Psoas muscle (tissue), 8 donors: ENCODE data around the gene LAMTOR1. TPM values are rescaled to one million over a fixed set of nuclear protein-coding genes. Genes with fewer than 3 reads are reported as not detected.

Source experiments
- ATAC-seq, 4 donors: fragments of 200-7000 bp; cut with Tn5 transposase; one replicate each; pipeline ENCODE4 v1.9.1; 2020; ENCODE audit warnings: moderate library complexity in 3 of 4, mild to moderate bottlenecking in 2 of 4
- DNase-seq, 2 donors: peaks; one replicate each; pipeline ENCODE4 v3.0.0-alpha.2; 2020
- H3K27ac ChIP-seq: fragments of 200-600 bp; one replicate; pipeline ENCODE4 v1.8.0; 2022
- H3K27me3 ChIP-seq, 3 donors: fragments of 200-600 bp in 1 of 3; one replicate each; pipeline versions ENCODE4 v1.6.1 to v1.8.0; 2013 to 2022; ENCODE audit warnings: low read length in 2 of 3, mild to moderate bottlenecking in 2 of 3, moderate library complexity in 1 of 3; ENCODE audit not compliant: insufficient read depth in 3 of 3
- H3K36me3 ChIP-seq, 2 donors: fragments of 200-600 bp in 1 of 2; one replicate each; pipeline versions ENCODE4 v1.6.1 to v1.8.0; 2013 to 2022; ENCODE audit warnings: low read depth in 1 of 2, mild to moderate bottlenecking in 1 of 2, moderate library complexity in 1 of 2; ENCODE audit not compliant: insufficient read depth in 1 of 2
- H3K4me1 ChIP-seq: fragments of 200-600 bp; one replicate; pipeline ENCODE4 v1.8.0; 2022
- H3K4me3 ChIP-seq: fragments of 200-600 bp; one replicate; pipeline ENCODE4 v1.8.0; 2022; ENCODE audit warnings: mild to moderate bottlenecking
- H3K9me3 ChIP-seq: fragments of 200-600 bp; one replicate; pipeline ENCODE4 v1.8.0; 2022
- WGBS, 3 donors: extraction: QIAGEN DNeasy Blood & Tissue Kit; methylation state at CpG; one replicate each; pipeline versions ENCODE4 v1.1.6 to v1.1.7; 2013; 5-methylcytosine and 5-hydroxymethylcytosine counted together
- intact Hi-C, 2 donors: fragments of 100-400 bp; cut with DNase I; formaldehyde crosslinking; loops; one replicate each; pipeline versions ENCODE4 v1.11.0 to v1.14.2; 2022
- polyA plus RNA-seq, 3 donors: library from polyadenylated mRNA; stranded (reverse); fragments of 200-250 nt; gene quantifications; one replicate each; pipeline ENCODE4 v1.2.3, GENCODE V29; 2013
- total RNA-seq, 4 donors: library from RNA; stranded (reverse); fragmentation: NEBNext Ultra II Directional in 2 of 4; extraction: Animal tissue kit (Norgen Biotek cat#: 25700) in 2 of 4; gene quantifications; one replicate each; pipeline versions ENCODE4 v1.2.1 to v1.2.4, GENCODE V29; 2021 to 2023
- TF ChIP-seq, protein P1 (sequence below): fragments of 200-600 bp; IDR thresholded peaks from one replicate; pipeline ENCODE4 v1.8.0; 2022; ENCODE audit warnings: antibody characterized with exemption
- donor health status: healthy with polysubstance abuse.
- donor health status: DM: no; HTN: no; CAD: no; lungs with moderate emphysema.
- donor health status: Bipolar disorder and iron deficiency.
- donor health status: healthy.
- donor health status: DM: yes; HTN: yes; CAD: no.
- donor health status: DM: no; HTN: no; CAD: no.
- donor health status: DM: no; HTN: no; CAD: no.
- donor health status: DM: yes; HTN: yes; CAD: no.

LAMTOR1 gene
- total and polyA plus RNA-seq, 7 donors: 74.9 to 223 (median 91.2) TPM

DNA sequence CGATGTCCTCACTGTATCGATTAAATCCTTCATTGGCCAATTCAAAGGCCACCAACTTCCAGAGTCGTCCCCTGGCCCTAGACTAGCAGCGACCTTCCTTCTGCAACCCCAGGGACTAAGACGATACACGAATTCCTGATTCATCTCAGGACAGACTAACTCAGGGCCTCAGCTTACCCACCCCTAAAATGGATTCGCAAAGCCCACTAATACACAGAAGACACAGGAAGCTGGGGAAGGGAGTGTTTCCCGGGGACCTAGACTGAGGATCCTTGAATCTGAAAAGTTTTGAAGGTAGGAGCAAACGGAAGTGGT is 509 bp downstream of the LAMTOR1 start:
- no peaks in the 10 kb centered on the region for H3K9me3 ChIP-seq
- peak in 1 of 4 donors; percentile 0 for ATAC-seq
- intact Hi-C loops: no loop called here
- no peak for DNase-seq
- H3K4me1 ChIP-seq: peaks cover 51% of the 10 kb centered on the region
- peak overlapping the region; percentile 99 for H3K4me3 ChIP-seq
- peaks cover 0 to 27% of the 10 kb centered on the region in 2 donors for H3K36me3 ChIP-seq
- 1 to 2% (median 1%) methylated on average over 9 of the region's 9 CpGs for WGBS, 3 donors
- H3K27ac ChIP-seq: peak overlapping the region; percentile 100
- TF ChIP-seq, protein P1, sequence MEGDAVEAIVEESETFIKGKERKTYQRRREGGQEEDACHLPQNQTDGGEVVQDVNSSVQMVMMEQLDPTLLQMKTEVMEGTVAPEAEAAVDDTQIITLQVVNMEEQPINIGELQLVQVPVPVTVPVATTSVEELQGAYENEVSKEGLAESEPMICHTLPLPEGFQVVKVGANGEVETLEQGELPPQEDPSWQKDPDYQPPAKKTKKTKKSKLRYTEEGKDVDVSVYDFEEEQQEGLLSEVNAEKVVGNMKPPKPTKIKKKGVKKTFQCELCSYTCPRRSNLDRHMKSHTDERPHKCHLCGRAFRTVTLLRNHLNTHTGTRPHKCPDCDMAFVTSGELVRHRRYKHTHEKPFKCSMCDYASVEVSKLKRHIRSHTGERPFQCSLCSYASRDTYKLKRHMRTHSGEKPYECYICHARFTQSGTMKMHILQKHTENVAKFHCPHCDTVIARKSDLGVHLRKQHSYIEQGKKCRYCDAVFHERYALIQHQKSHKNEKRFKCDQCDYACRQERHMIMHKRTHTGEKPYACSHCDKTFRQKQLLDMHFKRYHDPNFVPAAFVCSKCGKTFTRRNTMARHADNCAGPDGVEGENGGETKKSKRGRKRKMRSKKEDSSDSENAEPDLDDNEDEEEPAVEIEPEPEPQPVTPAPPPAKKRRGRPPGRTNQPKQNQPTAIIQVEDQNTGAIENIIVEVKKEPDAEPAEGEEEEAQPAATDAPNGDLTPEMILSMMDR: no peak
- no peaks in the 10 kb centered on the region for H3K27me3 ChIP-seq

DNA sequence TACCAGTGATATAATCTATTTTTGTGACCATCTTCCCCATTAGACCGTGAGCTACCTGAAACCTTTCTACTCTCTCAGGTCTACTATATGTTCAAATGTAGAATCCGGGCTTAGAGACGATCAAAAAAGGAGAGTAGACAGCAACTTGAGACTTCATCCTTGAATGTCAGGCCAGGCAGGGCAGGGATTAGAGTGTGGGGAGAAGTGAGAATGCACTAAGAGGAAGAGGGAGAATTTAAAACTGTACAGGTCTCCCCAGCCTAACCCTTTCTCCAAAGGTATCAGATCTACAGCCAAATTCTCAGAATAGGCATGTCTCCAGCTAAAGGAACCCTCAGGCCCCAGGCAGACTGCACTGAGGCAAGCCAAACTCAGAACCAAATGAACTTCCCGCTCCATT is 935 bp downstream of the LAMTOR1 start:
- Histone ChIP-seq H3K4me1 (peaks cover 51% of the 10 kb centered on the region), H3K36me3 (peaks cover 0 to 27% of the 10 kb centered on the region in 2 donors), H3K27me3 (no peaks in the 10 kb centered on the region), H3K9me3 (no peaks in the 10 kb centered on the region), H3K27ac (peak overlapping the region; percentile 100), H3K4me3 (peak overlapping the region; percentile 99)
- ATAC-seq (no peak), DNase-seq (no peak)
- 24 to 41% (median 27%) methylated on average over 4 of the region's 4 CpGs for WGBS, 3 donors
- TF ChIP-seq, protein P1: no peak
- intact Hi-C loops: no loop called here

DNA sequence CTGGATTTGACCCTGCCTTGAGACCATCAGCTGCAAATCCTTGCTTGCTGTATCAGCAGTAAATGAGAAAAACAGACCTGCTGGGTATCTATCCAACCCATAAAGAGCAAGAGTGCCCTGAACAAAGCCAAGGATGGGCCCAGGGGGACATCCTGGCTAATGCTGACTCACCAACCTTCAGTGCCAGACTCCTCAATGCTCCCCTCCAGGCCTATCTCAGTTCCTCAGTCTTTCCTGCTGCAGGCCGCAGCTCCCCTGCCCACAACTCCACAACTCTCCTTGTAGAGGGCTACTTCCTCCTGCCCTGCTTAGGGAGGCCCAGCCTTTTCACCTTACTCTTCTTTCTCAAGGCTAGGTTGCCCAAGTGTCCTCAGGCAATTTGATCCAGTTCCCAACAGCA is 2.6 kb downstream of the LAMTOR1 start:
- H3K9me3 ChIP-seq: no peaks in the 10 kb centered on the region
- 91 to 100% (median 92%) methylated on average over 1 of the region's 1 CpG for WGBS, 3 donors
- ATAC-seq (no peak), DNase-seq (no peak)
- peaks cover 51% of the 10 kb centered on the region for H3K4me1 ChIP-seq
- TF ChIP-seq, protein P1: no peak
- intact Hi-C loops: no loop called here
- no peaks in the 10 kb centered on the region for H3K27me3 ChIP-seq
- H3K4me3 ChIP-seq: no peak overlapping the region
- H3K36me3 ChIP-seq: peaks cover 0 to 44% of the 10 kb centered on the region in 2 donors
- H3K27ac ChIP-seq: peak overlapping the region; percentile 100

DNA sequence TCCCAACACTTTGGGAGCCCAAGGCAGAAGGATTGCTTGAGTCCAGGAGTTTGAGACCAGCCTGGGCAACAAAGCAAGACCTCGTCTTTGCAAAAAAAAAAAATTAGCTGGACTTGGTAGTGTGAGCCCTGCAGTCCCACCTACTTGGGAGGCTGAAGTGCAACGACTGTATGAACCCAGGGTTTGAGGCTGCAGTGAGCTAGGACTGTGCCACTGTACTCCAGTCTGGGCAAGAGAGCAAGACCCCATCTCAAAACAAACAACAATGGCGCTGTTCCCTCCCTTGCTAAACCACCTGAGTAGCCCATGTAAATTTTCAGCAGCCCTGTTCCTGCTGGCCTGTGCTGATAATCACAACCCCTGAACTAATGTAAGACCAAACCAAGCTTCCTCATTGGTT is 3.1 kb downstream of the LAMTOR1 start:
- H3K27me3 ChIP-seq: no peaks in the 10 kb centered on the region
- 76 to 90% (median 85%) methylated on average over 3 of the region's 3 CpGs for WGBS, 3 donors
- ATAC-seq (no peak), DNase-seq (no peak)
- TF ChIP-seq, protein P1: no peak
- peaks cover 51% of the 10 kb centered on the region for H3K4me1 ChIP-seq
- H3K27ac ChIP-seq: peak overlapping the region; percentile 100
- H3K36me3 ChIP-seq: peaks cover 0 to 48% of the 10 kb centered on the region in 2 donors
- H3K4me3 ChIP-seq: no peak overlapping the region
- intact Hi-C loops: no loop called here
- H3K9me3 ChIP-seq: no peaks in the 10 kb centered on the region

DNA sequence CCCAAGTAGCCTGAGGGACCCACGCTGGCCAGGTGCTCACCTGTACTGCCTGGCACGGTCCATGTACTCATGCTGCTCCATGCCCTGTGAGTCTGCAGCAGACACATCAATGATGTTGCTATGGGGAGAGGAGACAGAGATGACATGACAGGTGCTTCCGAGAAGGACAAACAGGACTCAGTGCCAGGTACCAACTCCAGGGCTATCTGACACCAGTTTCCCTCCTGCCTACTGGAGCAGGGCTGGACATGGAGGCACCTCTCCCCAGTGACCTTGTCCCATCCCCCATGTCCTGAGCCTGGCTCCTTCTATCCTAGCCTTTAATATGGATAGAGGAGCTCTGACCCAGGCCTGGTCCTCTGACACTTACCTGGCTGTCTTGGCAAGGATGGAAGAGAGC is 4.4 kb downstream of the LAMTOR1 start:
- Histone ChIP-seq H3K9me3 (no peaks in the 10 kb centered on the region), H3K27me3 (no peaks in the 10 kb centered on the region), H3K4me3 (no peak overlapping the region), H3K4me1 (peaks cover 47% of the 10 kb centered on the region), H3K36me3 (peaks cover 0 to 61% of the 10 kb centered on the region in 2 donors), H3K27ac (peak overlapping the region; percentile 100)
- whole genome bisulfite sequencing, 3 donors: 33 to 42% (median 42%) methylated on average over 3 of the region's 3 CpGs
- ATAC-seq (peak in 1 of 4 donors; percentile 60), DNase-seq (no peak)
- TF ChIP-seq, protein P1: no peak
- intact Hi-C loops: no loop called here
